Dendritic cell treated with granulocyte-macrophage colony-stimulating factor and Interleukin-4, amounts not matched to agents 40 ng/mL and 50 ng/mL, for 4 days (primary cell): ENCODE data around the gene DCC.

Experiments
- H3K27ac Mint-ChIP-seq: one replicate; pipeline ENCODE4 v1.8.0; 2022; ENCODE audit warnings: mild to moderate bottlenecking, mixed read lengths
- H3K27me3 Mint-ChIP-seq: one replicate; pipeline ENCODE4 v1.8.0; 2022; ENCODE audit warnings: mild to moderate bottlenecking, mixed read lengths
- H3K36me3 Mint-ChIP-seq: one replicate; pipeline ENCODE4 v1.8.0; 2022; ENCODE audit warnings: low read depth, mixed read lengths
- H3K4me1 Mint-ChIP-seq: one replicate; pipeline ENCODE4 v1.8.0; 2022; ENCODE audit warnings: low read depth, mixed read lengths
- H3K4me3 Mint-ChIP-seq: one replicate; pipeline ENCODE4 v1.8.0; 2022; ENCODE audit warnings: mild to moderate bottlenecking, moderate library complexity, mixed read lengths
- H3K9me3 Mint-ChIP-seq: one replicate; pipeline ENCODE4 v1.8.0; 2022; ENCODE audit warnings: mixed read lengths
- intact Hi-C: fragments of 100-400 bp; cut with micrococcal nuclease; formaldehyde crosslinking; loops from one replicate; pipeline ENCODE4 v1.15.0; 2022

Gene DCC

DNA sequence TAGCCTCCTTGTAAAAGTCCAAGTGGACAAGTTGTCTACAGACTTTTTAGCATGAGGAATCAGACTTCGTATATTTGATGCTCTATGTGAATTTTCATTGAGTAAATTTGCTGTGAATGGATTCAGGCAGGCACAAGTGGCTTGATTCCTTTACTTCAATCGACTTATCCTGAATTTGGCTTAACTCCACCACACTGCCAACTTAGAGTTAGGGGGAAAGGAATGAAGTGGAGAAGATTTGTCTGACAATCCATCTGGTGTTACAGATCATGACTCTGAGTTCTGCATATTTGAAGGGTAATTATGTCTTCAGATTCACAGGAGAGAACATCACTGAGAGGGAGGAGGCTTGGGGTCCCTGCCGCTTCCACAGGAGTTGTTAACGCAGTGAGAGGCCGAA is 829.3 kb downstream of the DCC start:
- Mint-ChIP-seq H3K9me3 (peaks cover 8% of the 10 kb centered on the region), H3K27ac (no peak overlapping the region), H3K4me3 (no peak overlapping the region), H3K27me3 (no peaks in the 10 kb centered on the region), H3K4me1 (no peaks in the 10 kb centered on the region), H3K36me3 (no peaks in the 10 kb centered on the region)
- intact Hi-C loops, result no loop called here

DNA sequence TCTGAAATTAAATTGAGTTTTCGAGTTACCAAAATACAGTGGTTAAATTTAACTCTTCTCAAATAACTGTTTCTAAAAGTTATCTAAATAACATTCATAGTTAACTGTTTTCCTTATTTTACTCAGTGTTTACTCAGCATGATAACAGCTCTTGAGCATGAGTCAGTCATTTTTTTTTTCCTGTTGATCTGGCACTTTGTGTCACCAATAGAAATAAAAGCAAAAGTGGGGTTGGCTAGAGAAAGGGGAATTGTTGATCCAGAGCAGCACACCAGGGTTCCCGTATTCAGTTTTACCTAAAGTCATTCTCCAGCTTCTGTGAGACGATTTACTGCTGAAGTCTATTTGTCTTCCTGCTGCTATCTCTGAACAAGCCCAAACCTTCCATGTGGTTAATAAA is 851.6 kb downstream of the DCC start:
- Mint-ChIP-seq H3K9me3 (no peaks in the 10 kb centered on the region), H3K27me3 (no peaks in the 10 kb centered on the region), H3K4me3 (no peak overlapping the region), H3K27ac (no peak overlapping the region), H3K4me1 (no peaks in the 10 kb centered on the region), H3K36me3 (no peaks in the 10 kb centered on the region)
- intact Hi-C loops, result no loop called here

DNA sequence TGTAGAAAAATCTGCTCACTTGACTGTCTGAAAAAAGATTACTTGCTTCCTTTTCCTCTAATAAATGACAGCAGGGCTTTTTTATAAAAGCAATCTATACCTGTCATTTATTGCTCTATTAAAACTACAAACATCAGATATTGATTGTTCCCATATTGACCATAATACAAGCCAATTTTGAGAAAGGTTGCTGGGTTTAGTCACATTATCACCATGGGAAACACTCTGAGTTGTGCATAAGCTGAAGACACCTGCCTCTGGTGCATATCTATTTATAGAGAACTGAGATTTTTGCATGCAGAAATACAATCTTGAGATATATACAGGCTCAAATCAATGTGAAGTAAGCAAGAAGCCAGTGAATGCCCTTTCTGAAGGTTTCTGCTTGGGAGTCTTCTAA is 853.9 kb downstream of the DCC start:
- Mint-ChIP-seq H3K36me3 (no peaks in the 10 kb centered on the region), H3K9me3 (no peaks in the 10 kb centered on the region), H3K27ac (no peak overlapping the region), H3K27me3 (no peaks in the 10 kb centered on the region), H3K4me3 (no peak overlapping the region), H3K4me1 (no peaks in the 10 kb centered on the region)
- intact Hi-C loops, result no loop called here

DNA sequence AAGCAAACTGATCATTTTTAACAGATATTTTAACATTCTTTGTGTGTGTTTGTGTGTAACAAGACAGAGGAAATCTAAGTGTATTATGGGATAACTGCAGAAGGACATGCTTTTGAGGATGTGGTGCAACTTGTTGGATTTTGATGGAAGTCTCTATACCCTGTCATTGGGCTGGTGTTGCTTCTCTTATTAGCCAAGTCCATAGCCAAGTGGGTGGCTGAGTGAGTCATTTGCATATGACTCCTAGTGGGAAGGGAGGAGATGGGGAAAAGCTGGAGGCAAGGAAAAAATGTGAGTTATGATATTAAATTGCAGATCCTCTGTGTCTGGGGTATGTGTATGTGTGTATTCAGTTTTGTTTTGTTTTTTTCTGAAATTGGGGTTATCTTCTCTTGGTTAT is 879.9 kb downstream of the DCC start:
- Mint-ChIP-seq H3K9me3 (no peaks in the 10 kb centered on the region), H3K4me1 (no peaks in the 10 kb centered on the region), H3K4me3 (no peak overlapping the region), H3K27ac (no peak overlapping the region), H3K36me3 (no peaks in the 10 kb centered on the region), H3K27me3 (no peaks in the 10 kb centered on the region)
- intact Hi-C loops, result no loop called here

DNA sequence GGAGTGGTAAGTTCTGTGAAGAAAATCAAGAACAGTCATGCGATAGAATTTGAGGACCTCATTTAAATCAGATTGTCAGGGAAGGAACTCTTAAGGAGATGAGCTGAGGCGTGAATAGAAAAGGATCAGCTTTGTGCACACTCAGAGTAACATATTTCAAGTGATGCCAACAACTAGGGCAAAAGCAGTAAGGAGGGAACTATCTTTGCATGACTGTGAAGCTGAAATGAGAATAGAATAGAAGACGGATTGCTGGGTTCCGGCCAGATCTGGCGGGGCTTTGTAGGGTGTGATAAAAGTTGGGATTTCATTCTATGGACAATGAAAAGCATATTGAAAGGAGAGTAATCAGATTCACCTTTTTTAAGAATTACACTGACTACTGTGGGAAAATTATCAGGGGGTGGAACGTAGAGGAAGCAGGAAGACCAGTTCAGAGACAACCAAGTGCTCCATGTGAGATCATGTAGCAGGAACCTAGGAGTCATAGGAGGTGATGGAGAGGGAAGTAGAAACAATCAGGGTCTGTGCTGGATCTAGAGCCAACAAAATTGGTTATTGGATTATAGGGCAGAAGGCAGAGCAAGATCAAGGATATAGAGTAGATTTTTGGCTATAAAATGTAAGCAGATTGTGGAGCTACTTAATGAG is 884.3 kb downstream of the DCC start:
- Mint-ChIP-seq H3K4me1 (no peaks in the 10 kb centered on the region), H3K27ac (no peak overlapping the region), H3K27me3 (no peaks in the 10 kb centered on the region), H3K36me3 (no peaks in the 10 kb centered on the region), H3K4me3 (no peak overlapping the region), H3K9me3 (no peaks in the 10 kb centered on the region)
- intact Hi-C loops, result no loop called here

DNA sequence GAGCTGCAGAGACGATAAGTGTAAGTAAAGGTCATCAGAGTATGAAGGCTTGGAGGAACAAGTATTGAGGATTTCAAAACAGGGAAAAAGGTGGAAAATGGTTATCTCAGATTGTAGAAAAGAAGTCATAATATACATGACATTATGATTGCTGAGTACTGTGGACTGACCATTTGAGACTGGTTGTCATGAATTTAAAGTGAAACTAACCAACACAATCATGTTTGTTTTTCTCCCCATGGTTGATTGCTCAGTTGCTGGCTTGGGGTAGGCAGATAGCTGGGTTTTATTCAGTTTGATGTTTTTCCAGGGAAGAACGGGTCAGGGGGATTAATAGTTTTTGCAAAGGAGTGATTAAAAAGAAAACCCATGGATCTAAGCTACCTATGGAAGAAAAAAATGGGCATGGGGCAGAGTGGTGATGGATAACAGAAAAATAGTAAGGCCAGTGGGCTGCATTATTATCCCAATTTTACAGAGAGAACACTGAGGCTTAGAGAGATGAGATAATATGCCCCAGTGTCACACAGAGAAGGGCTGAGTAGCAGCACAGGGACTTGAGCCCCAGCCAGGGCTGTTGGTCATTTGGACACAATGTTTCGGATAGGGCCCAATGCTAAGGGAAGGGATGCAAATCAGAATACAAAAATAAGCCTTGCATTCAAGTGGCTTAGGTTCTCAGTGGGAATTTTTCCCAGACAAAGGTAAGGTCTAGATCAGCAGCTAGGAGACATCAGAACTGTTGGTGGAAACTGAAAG is 885.7 kb downstream of the DCC start:
- intact Hi-C loops, result no loop called here
- H3K4me1 Mint-ChIP-seq, result no peaks in the 10 kb centered on the region
- no peak overlapping the region for H3K4me3 Mint-ChIP-seq
- H3K27me3 Mint-ChIP-seq, result no peaks in the 10 kb centered on the region
- no peak overlapping the region for H3K27ac Mint-ChIP-seq
- H3K9me3 Mint-ChIP-seq, result no peaks in the 10 kb centered on the region
- H3K36me3 Mint-ChIP-seq, result no peaks in the 10 kb centered on the region

- intact Hi-C loops, result no loop called here
- Mint-ChIP-seq H3K9me3 (no peaks in the 10 kb centered on the region), H3K27me3 (no peaks in the 10 kb centered on the region), H3K4me1 (no peaks in the 10 kb centered on the region), H3K27ac (no peak overlapping the region), H3K36me3 (no peaks in the 10 kb centered on the region), H3K4me3 (no peak overlapping the region)
Observed at GRCh38 chr18:53234610-53235009, 894.6 kb downstream of the DCC start.

- Mint-ChIP-seq H3K4me3 (no peak overlapping the region), H3K4me1 (no peaks in the 10 kb centered on the region), H3K27ac (no peak overlapping the region), H3K9me3 (no peaks in the 10 kb centered on the region), H3K27me3 (no peaks in the 10 kb centered on the region), H3K36me3 (no peaks in the 10 kb centered on the region)
- intact Hi-C loops, result no loop called here
Observed at GRCh38 chr18:53241161-53241560, 901.2 kb downstream of the DCC start.

DNA sequence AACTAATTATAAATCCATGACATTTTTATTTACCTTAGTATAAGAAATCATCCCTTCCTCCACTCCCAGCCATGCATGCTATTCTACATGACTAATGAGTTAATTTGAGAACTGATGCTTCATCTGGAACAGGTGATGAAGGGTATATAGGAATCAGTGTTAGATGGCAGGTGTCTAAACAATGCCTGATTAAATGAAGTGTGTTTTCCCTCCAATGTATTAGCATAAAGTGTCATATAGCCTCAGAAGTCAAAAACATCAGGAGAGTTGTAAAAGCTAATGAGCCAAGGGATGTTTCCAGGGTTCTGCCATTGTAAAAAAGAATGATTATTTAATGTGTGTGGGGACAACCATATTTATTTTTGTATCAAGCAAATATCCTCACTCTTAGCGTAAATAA is 913.8 kb downstream of the DCC start:
- peaks cover 22% of the 10 kb centered on the region for H3K9me3 Mint-ChIP-seq
- no peak overlapping the region for H3K4me3 Mint-ChIP-seq
- intact Hi-C loops, result no loop called here
- no peaks in the 10 kb centered on the region for H3K27me3 Mint-ChIP-seq
- H3K4me1 Mint-ChIP-seq, result no peaks in the 10 kb centered on the region
- no peaks in the 10 kb centered on the region for H3K36me3 Mint-ChIP-seq
- no peak overlapping the region for H3K27ac Mint-ChIP-seq

DNA sequence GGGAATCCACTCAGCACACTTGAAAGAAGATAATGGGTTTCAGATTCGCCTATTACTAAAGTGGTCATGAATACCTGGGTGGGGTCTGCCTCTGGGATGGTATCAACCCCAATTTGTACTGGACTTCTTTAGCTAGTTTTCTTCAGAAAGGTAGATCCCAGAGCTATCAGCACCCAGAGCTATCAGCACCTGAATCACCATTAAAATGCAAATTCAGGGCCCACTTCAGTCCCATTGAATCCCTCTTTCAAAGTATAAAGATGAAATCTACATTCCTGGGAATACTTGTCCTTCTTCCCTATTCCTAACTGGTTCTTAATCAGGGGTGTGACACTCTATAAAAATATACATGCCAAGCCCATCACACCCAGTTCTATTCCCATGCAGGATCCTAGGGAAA is 914.3 kb downstream of the DCC start:
- intact Hi-C loops, result no loop called here
- Mint-ChIP-seq H3K4me1 (no peaks in the 10 kb centered on the region), H3K9me3 (peaks cover 22% of the 10 kb centered on the region), H3K4me3 (no peak overlapping the region), H3K27me3 (no peaks in the 10 kb centered on the region), H3K36me3 (no peaks in the 10 kb centered on the region), H3K27ac (no peak overlapping the region)

DNA sequence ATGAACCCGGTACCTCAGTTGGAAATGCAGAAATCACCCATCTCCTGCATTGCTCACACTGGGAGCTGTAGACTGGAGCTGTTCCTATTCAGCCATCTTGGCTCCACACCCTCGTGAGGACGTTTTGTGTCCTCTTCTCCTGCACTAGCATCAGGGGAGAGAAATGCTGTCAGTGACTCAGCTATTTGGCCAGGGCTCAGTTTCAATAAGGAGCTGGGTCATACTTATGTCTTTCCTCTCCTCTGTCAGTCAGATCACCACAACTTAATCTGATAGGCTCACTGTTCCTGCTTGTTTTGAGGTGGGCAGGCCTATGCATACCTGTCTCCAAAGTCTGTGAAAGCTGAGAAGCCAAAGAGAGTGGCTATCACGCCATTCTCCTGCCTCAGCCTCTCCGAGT is 921.2 kb downstream of the DCC start:
- H3K27me3 Mint-ChIP-seq, result no peaks in the 10 kb centered on the region
- intact Hi-C loops, result no loop called here
- H3K9me3 Mint-ChIP-seq, result peaks cover 55% of the 10 kb centered on the region

DNA sequence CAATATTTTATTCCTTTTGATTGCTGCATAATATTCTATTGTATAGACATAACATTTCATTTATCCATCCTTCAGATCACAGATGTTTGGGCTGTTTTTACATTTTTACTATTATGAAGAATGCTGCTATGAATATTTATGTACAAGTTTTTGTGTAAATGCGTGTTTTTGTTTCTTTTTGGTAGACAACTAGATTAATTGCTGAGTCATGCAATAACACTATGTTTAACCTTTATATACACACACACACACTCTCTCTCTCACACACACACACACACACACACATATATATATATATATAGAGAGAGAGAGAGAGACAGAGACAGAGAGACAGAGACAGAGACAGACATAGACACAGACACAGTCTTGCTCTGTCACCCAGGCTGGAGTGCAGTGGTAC is 926.9 kb downstream of the DCC start:
- peaks cover 23% of the 10 kb centered on the region for H3K9me3 Mint-ChIP-seq
- intact Hi-C loops, result no loop called here
- H3K4me3 Mint-ChIP-seq, result no peak overlapping the region
- no peak overlapping the region for H3K27ac Mint-ChIP-seq
- no peaks in the 10 kb centered on the region for H3K27me3 Mint-ChIP-seq
- no peaks in the 10 kb centered on the region for H3K4me1 Mint-ChIP-seq
- no peaks in the 10 kb centered on the region for H3K36me3 Mint-ChIP-seq

More for the DNA sequence above, 921.2 kb downstream of the DCC start:
- no peak overlapping the region for H3K4me3 Mint-ChIP-seq
- no peak overlapping the region for H3K27ac Mint-ChIP-seq
- H3K4me1 Mint-ChIP-seq, result no peaks in the 10 kb centered on the region
- H3K36me3 Mint-ChIP-seq, result no peaks in the 10 kb centered on the region

- peaks cover 20% of the 10 kb centered on the region for H3K9me3 Mint-ChIP-seq
- H3K27me3 Mint-ChIP-seq, result no peaks in the 10 kb centered on the region
- H3K36me3 Mint-ChIP-seq, result no peaks in the 10 kb centered on the region
Observed at GRCh38 chr18:53268455-53268854, 928.5 kb downstream of the DCC start.

DNA sequence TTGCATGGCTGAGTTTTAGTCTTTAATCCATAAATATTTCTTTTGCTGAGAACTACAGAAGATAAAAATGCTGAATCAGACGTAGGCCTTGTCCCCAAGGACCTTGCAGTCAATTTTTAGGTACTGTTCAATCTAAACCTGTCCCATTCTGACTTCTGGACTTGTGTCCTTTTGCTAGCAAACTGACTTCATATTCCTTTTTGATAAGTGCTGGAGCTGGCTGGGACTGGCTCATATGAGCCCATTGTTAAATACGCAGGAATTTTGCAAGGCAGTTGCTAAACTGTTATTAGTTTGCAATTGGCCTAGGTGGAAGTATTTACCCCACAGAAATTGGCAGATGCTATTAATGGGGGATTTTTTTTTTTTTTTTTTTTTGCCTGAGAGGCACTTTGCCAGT is 941.4 kb downstream of the DCC start:
- Mint-ChIP-seq H3K27ac (no peak overlapping the region), H3K9me3 (no peaks in the 10 kb centered on the region), H3K27me3 (no peaks in the 10 kb centered on the region), H3K4me1 (no peaks in the 10 kb centered on the region), H3K4me3 (no peak overlapping the region), H3K36me3 (no peaks in the 10 kb centered on the region)
- intact Hi-C loops, result no loop called here

More at GRCh38 chr18:53268455-53268854, 928.5 kb downstream of the DCC start:
- Mint-ChIP-seq H3K4me1 (no peaks in the 10 kb centered on the region), H3K27ac (no peak overlapping the region), H3K4me3 (no peak overlapping the region)
- intact Hi-C loops, result no loop called here

GRCh38 chr18:53283708-53284107 is 943.7 kb downstream of the DCC start:
- Mint-ChIP-seq H3K27me3 (no peaks in the 10 kb centered on the region), H3K9me3 (no peaks in the 10 kb centered on the region), H3K4me1 (no peaks in the 10 kb centered on the region), H3K27ac (no peak overlapping the region), H3K4me3 (no peak overlapping the region), H3K36me3 (no peaks in the 10 kb centered on the region)
- intact Hi-C loops, result no loop called here
